Caco-2 (cell line): ENCODE measurements around the gene MED13L. TPM values are rescaled to one million over a fixed set of nuclear protein-coding genes. Genes with fewer than 3 reads are reported as not detected.

Source experiments
- BruUV-seq: library from RNA; stranded (reverse); fragments of 400-500 nt; replicated peaks from 2 replicates; lab custom pipeline; 2021; lab: Mats Ljungman, UMichigan
- CTCF ChIA-PET: fragments of 300-600 bp; sonication (Branson Sonifier 250); formaldehyde crosslinking; loops from one replicate; lab custom pipeline; 2022; ENCODE audit warnings: antibody characterized with exemption; lab: Charles Lee
- POLR2A ChIA-PET: fragments of 300-600 bp; sonication (Branson Sonifier 250); formaldehyde crosslinking; loops from one replicate; lab custom pipeline; 2022; ENCODE audit warnings: antibody characterized with exemption; lab: Charles Lee
- DNase-seq, 2 experiments: peaks; one replicate each; pipeline versions ENCODE4 v3.0.0 to v3.0.0-alpha.2; 2020 to 2022
- H3K27me3 ChIP-seq: replicated peaks from 2 replicates; pipeline ENCODE4 v1.6.0; 2011; ENCODE audit warnings: low read length; ENCODE audit not compliant: control insufficient read depth, insufficient read depth
- H3K36me3 ChIP-seq: 2 replicates; pipeline ENCODE4 v1.5.1; 2011; ENCODE audit warnings: low read length; ENCODE audit not compliant: control insufficient read depth, insufficient read depth
- H3K4me1 ChIP-seq: fragments of 250-450 bp; sonication (Bioruptor Pico); 2 replicates; pipeline ENCODE4 v1.5.1; 2020; ENCODE audit warnings: mild to moderate bottlenecking
- H3K4me3 ChIP-seq: 2 replicates; pipeline ENCODE4 v1.5.1; 2011; ENCODE audit warnings: low read depth, mild to moderate bottlenecking, control low read depth, low read length
- H3K9me3 ChIP-seq: fragments of 250-450 bp; sonication (Bioruptor Pico); 2 replicates; pipeline ENCODE4 v1.5.1; 2020; ENCODE audit warnings: mild to moderate bottlenecking, moderate library complexity
- H3K27ac Mint-ChIP-seq: one replicate; pipeline ENCODE4 v1.8.0; 2022; ENCODE audit warnings: mixed read lengths; ENCODE audit not compliant: unreplicated experiment
- H3K27me3 Mint-ChIP-seq: one replicate; pipeline ENCODE4 v1.8.0; 2022; ENCODE audit warnings: mixed read lengths; ENCODE audit not compliant: insufficient read depth, unreplicated experiment
- H3K36me3 Mint-ChIP-seq: one replicate; pipeline ENCODE4 v1.8.0; 2022; ENCODE audit warnings: mild to moderate bottlenecking, mixed read lengths; ENCODE audit not compliant: insufficient read depth, unreplicated experiment
- H3K4me1 Mint-ChIP-seq: one replicate; pipeline ENCODE4 v1.8.0; 2022; ENCODE audit warnings: low read depth, mixed read lengths; ENCODE audit not compliant: unreplicated experiment
- H3K4me3 Mint-ChIP-seq: one replicate; pipeline ENCODE4 v1.8.0; 2022; ENCODE audit warnings: mild to moderate bottlenecking, moderate library complexity, mixed read lengths; ENCODE audit not compliant: unreplicated experiment
- H3K9me3 Mint-ChIP-seq: one replicate; pipeline ENCODE4 v1.8.0; 2022; ENCODE audit warnings: mixed read lengths; ENCODE audit not compliant: unreplicated experiment
- intact Hi-C: fragments of 100-400 bp; cut with micrococcal nuclease; formaldehyde crosslinking; loops from one replicate; pipeline ENCODE4 v1.10.0; 2022; ENCODE audit not compliant: unreplicated experiment
- total RNA-seq: library from RNA; stranded (reverse); gene quantifications from 2 replicates; pipeline ENCODE4 v1.2.3, GENCODE V29; 2022
- TF ChIP-seq, protein P1 (sequence below), 2 experiments: fragments of 200-600 bp in 1 of 2; IDR thresholded peaks; 1 replicate in 1 of 2; 2 replicates in 1 of 2; pipeline versions ENCODE4 v1.5.1 to v1.8.0; 2011 to 2022; ENCODE audit warnings: antibody characterized with exemption in 1 of 2, control low read depth in 1 of 2, inconsistent platforms in 1 of 2, low read depth in 1 of 2, low read length in 1 of 2, mild to moderate bottlenecking in 1 of 2, moderate library complexity in 1 of 2; ENCODE audit not compliant: insufficient read depth in 1 of 2, severe bottlenecking in 1 of 2, unreplicated experiment in 1 of 2

The MED13L gene
- total RNA-seq, 1 experiment from 2014 or later, result 160 TPM

DNA sequence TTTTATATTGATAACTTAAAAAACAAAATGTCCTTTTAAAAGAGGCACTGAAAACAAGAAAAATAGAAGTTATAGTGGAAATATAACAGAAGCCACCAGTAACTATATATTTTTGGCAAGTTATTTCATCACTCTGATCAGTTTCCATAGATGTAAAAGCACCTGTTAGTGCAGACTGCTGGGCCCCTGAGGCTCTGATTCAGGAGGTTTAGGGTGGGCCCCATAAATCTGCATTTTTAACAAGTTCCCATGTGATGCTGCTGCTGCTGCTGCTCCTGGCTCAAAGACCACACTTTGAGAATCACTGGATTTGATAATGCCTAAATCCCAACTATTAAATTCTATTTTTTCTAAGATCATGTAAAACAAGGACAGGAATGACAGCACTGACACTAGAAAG is 251.1 kb downstream of the MED13L start:
- no peak for DNase-seq
- Histone ChIP-seq H3K36me3 (no peaks in the 10 kb centered on the region), H3K27me3 (no peaks in the 10 kb centered on the region), H3K4me3 (no peak overlapping the region), H3K4me1 (no peaks in the 10 kb centered on the region), H3K9me3 (no peaks in the 10 kb centered on the region)
- ChIA-PET POLR2A (no interaction called here), CTCF (no interaction called here)
- intact Hi-C loops, result no loop called here
- H3K27me3 Mint-ChIP-seq, result no peaks in the 10 kb centered on the region
- no peaks in the 10 kb centered on the region for H3K9me3 Mint-ChIP-seq
- no TSS peak for BruUV-seq
- TF ChIP-seq, protein P1, sequence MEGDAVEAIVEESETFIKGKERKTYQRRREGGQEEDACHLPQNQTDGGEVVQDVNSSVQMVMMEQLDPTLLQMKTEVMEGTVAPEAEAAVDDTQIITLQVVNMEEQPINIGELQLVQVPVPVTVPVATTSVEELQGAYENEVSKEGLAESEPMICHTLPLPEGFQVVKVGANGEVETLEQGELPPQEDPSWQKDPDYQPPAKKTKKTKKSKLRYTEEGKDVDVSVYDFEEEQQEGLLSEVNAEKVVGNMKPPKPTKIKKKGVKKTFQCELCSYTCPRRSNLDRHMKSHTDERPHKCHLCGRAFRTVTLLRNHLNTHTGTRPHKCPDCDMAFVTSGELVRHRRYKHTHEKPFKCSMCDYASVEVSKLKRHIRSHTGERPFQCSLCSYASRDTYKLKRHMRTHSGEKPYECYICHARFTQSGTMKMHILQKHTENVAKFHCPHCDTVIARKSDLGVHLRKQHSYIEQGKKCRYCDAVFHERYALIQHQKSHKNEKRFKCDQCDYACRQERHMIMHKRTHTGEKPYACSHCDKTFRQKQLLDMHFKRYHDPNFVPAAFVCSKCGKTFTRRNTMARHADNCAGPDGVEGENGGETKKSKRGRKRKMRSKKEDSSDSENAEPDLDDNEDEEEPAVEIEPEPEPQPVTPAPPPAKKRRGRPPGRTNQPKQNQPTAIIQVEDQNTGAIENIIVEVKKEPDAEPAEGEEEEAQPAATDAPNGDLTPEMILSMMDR (IDR thresholded peaks at IDR 0.05; ENCODE audit: insufficient read depth in 1 of 2, low read depth in 1 of 2, low read length in 1 of 2, severe bottlenecking in 1 of 2, unreplicated experiment in 1 of 2), result no peak
- peaks cover 13% of the 10 kb centered on the region for H3K36me3 Mint-ChIP-seq
- H3K27ac Mint-ChIP-seq, result no peak overlapping the region
- peaks cover 10% of the 10 kb centered on the region for H3K4me1 Mint-ChIP-seq
- no peak overlapping the region for H3K4me3 Mint-ChIP-seq

DNA sequence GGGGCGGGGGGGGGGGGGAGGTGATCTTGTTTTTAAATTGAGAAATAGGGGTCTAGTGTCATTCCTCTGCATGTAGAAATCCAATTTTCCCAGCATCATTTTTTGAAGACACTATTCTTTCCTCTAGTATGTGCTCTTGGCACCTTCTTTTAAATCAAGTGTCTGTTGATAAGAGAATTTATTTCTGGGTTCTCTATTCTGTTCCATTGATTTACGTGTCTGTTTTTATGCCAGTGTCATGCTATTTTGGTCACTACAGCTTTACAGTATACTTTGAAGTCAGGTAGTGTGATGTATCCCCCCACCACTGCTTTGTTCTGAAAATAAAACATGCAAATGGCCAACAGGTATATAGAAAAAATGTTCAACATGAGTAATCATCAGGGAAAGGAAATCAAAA is 252.7 kb downstream of the MED13L start:
- BruUV-seq, result no TSS peak
- CTCF ChIA-PET, result no interaction called here
- Histone ChIP-seq H3K36me3 (no peaks in the 10 kb centered on the region), H3K4me1 (no peaks in the 10 kb centered on the region), H3K27me3 (no peaks in the 10 kb centered on the region), H3K9me3 (no peaks in the 10 kb centered on the region), H3K4me3 (no peak overlapping the region)
- POLR2A ChIA-PET, result no interaction called here
- TF ChIP-seq, protein P1 (IDR thresholded peaks at IDR 0.05; ENCODE audit: insufficient read depth in 1 of 2, low read depth in 1 of 2, low read length in 1 of 2, severe bottlenecking in 1 of 2, unreplicated experiment in 1 of 2), result no peak
- H3K27ac Mint-ChIP-seq, result no peak overlapping the region
- H3K4me1 Mint-ChIP-seq, result peaks cover 10% of the 10 kb centered on the region
- no peaks in the 10 kb centered on the region for H3K9me3 Mint-ChIP-seq
- no peak overlapping the region for H3K4me3 Mint-ChIP-seq
- peaks cover 15% of the 10 kb centered on the region for H3K36me3 Mint-ChIP-seq
- no peaks in the 10 kb centered on the region for H3K27me3 Mint-ChIP-seq
- DNase-seq, result no peak
- intact Hi-C loops, result no loop called here

- BruUV-seq, result no TSS peak
- Histone ChIP-seq H3K4me1 (no peaks in the 10 kb centered on the region), H3K27me3 (no peaks in the 10 kb centered on the region), H3K4me3 (no peak overlapping the region), H3K36me3 (no peaks in the 10 kb centered on the region; the same call in 1 of the 2 replicates), H3K9me3 (no peaks in the 10 kb centered on the region)
- Mint-ChIP-seq H3K27me3 (no peaks in the 10 kb centered on the region), H3K36me3 (peaks cover 49% of the 10 kb centered on the region), H3K4me3 (no peak overlapping the region), H3K4me1 (no peaks in the 10 kb centered on the region), H3K9me3 (no peaks in the 10 kb centered on the region), H3K27ac (no peak overlapping the region)
- DNase-seq, result no peak
- TF ChIP-seq, protein P1 (IDR thresholded peaks at IDR 0.05; ENCODE audit: insufficient read depth in 1 of 2, low read depth in 1 of 2, low read length in 1 of 2, severe bottlenecking in 1 of 2, unreplicated experiment in 1 of 2), result no peak
- ChIA-PET POLR2A (no interaction called here), CTCF (no interaction called here)
- intact Hi-C loops, result loop anchor here (10.0 kb wide), 2 partner anchors 115 to 175 kb away; no protein-coding TSS in a partner anchor
These were observed 258.1 kb downstream of the MED13L start for GRCh38 chr12:116019415-116019814.
